T-helper 1 cell treated with Interleukin-12 subunit alpha and Interleukin-12 subunit beta and Interleukin-4 antibody, amounts not matched to agents 30 ng/mL and 1 ng/mL, for 36 hours (primary cell): ENCODE data around the gene FHOD3. TPM values are rescaled to one million over a fixed set of nuclear protein-coding genes. Genes with fewer than 3 reads are reported as not detected.

Experiments
- intact Hi-C: fragments of 100-400 bp; cut with micrococcal nuclease; formaldehyde crosslinking; loops from one replicate; pipeline ENCODE4 v1.15.1; 2024
- total RNA-seq: library from RNA; stranded (reverse); gene quantifications from 2 replicates; pipeline ENCODE4 v1.2.3, GENCODE V29; 2022

The FHOD3 gene
- total RNA-seq, 1 donor from 2014 or later = not detected

GRCh38 chr18:36724169-36724568 lies 426.7 kb downstream of the FHOD3 start:
- intact Hi-C loops = no loop called here

- intact Hi-C loops = no loop called here
Measured at GRCh38 chr18:36724591-36725001, 427.1 kb downstream of the FHOD3 start.

GRCh38 chr18:36728345-36728744 lies 430.8 kb downstream of the FHOD3 start:
- intact Hi-C loops = no loop called here

- intact Hi-C loops = no loop called here
Measured at GRCh38 chr18:36729197-36729596, 431.7 kb downstream of the FHOD3 start.

GRCh38 chr18:36732264-36732663 lies 434.8 kb downstream of the FHOD3 start:
- intact Hi-C loops = no loop called here

GRCh38 chr18:36733150-36733549 lies 435.6 kb downstream of the FHOD3 start:
- intact Hi-C loops = no loop called here

- intact Hi-C loops = no loop called here
Measured at GRCh38 chr18:36734596-36734995, 437.1 kb downstream of the FHOD3 start.

GRCh38 chr18:36735130-36735529 lies 437.6 kb downstream of the FHOD3 start:
- intact Hi-C loops = no loop called here

GRCh38 chr18:36736094-36736493 lies 438.6 kb downstream of the FHOD3 start:
- intact Hi-C loops = no loop called here

- intact Hi-C loops = no loop called here
Measured at GRCh38 chr18:36737316-36737715, 439.8 kb downstream of the FHOD3 start.

- intact Hi-C loops = no loop called here
Measured at GRCh38 chr18:36744261-36744876, 446.9 kb downstream of the FHOD3 start.

- intact Hi-C loops = no loop called here
Measured at GRCh38 chr18:36745219-36745975, 447.9 kb downstream of the FHOD3 start.

GRCh38 chr18:36752929-36753865 lies 455.7 kb downstream of the FHOD3 start:
- intact Hi-C loops = no loop called here

- intact Hi-C loops = loop anchor here (5.0 kb wide), 1 partner anchor 69 kb away; no protein-coding TSS in a partner anchor
Measured at GRCh38 chr18:36756242-36756641, 458.7 kb downstream of the FHOD3 start.

- intact Hi-C loops = loop anchor here (5.0 kb wide), 1 partner anchor 70 kb away; no protein-coding TSS in a partner anchor
Measured at GRCh38 chr18:36757081-36757480, 459.6 kb downstream of the FHOD3 start.

- intact Hi-C loops = loop anchor here (5.0 kb wide), 1 partner anchor 71 kb away; no protein-coding TSS in a partner anchor
Measured at GRCh38 chr18:36757991-36758390, 460.5 kb downstream of the FHOD3 start.

- intact Hi-C loops = loop anchor here (5.0 kb wide), 1 partner anchor 71 kb away; no protein-coding TSS in a partner anchor
Measured at GRCh38 chr18:36758623-36759022, 461.1 kb downstream of the FHOD3 start.

- intact Hi-C loops = loop anchor here (5.0 kb wide), 1 partner anchor 72 kb away; no protein-coding TSS in a partner anchor
Measured at GRCh38 chr18:36759167-36759776, 461.8 kb downstream of the FHOD3 start.

GRCh38 chr18:36760598-36760997 lies 463.1 kb downstream of the FHOD3 start:
- intact Hi-C loops = no loop called here

GRCh38 chr18:36761186-36761698 lies 463.7 kb downstream of the FHOD3 start:
- intact Hi-C loops = no loop called here

GRCh38 chr18:36762074-36762473 lies 464.6 kb downstream of the FHOD3 start:
- intact Hi-C loops = no loop called here
